HG03103 (cell line): ENCODE data around the gene PAQR4.

ENCODE experiments used
- ATAC-seq: cut with Tn5 transposase; IDR thresholded peaks from one replicate; pipeline ENCODE4 v1.9.1; 2021; ENCODE audit warnings: low read depth; ENCODE audit not compliant: unreplicated experiment

Gene PAQR4

GRCh38 chr16:3019594-3020246 lies 50.6 kb downstream of the PAQR4 start:
- no peak for ATAC-seq

GRCh38 chr16:3020247-3020603 lies 51.1 kb downstream of the PAQR4 start, which contains the start of gene TNFRSF12A:
Gene TNFRSF12A (plus strand): TSS chr16:3020368. CDS start chr16:3020398, 30 bp downstream.
- ATAC-seq = no peak

- ATAC-seq = no peak
Measured at GRCh38 chr16:3020604-3021448, 51.7 kb downstream of the PAQR4 start.

- no peak for ATAC-seq
Measured at GRCh38 chr16:3021449-3022207, 52.5 kb downstream of the PAQR4 start.

- no peak for ATAC-seq
Measured at GRCh38 chr16:3022208-3022683, 53.1 kb downstream of the PAQR4 start.

GRCh38 chr16:3022684-3023414 lies 53.7 kb downstream of the PAQR4 start:
- ATAC-seq = no peak
